ENCODE measurements around the gene MAG. TPM values are rescaled to one million over a fixed set of nuclear protein-coding genes. Genes with fewer than 3 reads are reported as not detected.

Gene MAG
- total and polyA plus RNA-seq, 10 of the 15 experiments (the other 5 are each of a cell fraction or from before 2014, with no cell fraction given) = 0.03 to 0.82 (median 0.17) TPM; not detected in 2

- DNase-seq (ENCODE audit: low read depth, low spot score) = no peak
- peaks cover 24 to 36% of the 10 kb centered on the region in 2 experiments for H3K36me3 ChIP-seq (ENCODE audit: control insufficient read depth in 2 of 2, insufficient read depth in 2 of 2, low read length in 1 of 2)
- no peak overlapping the region for H2AFZ ChIP-seq (ENCODE audit: control insufficient read depth, low read depth, low read length)
- CTCF ChIA-PET = no interaction called here
- SMC1A ChIA-PET (ENCODE audit: uncharacterized antibody, unreplicated experiment) = interaction anchor here (1.0 to 1.1 kb wide), 2 partner anchors 8 to 122 kb away, joined by 3 to 4 read pairs; no protein-coding TSS in a partner anchor
- RAD21 ChIA-PET (ENCODE audit: unreplicated experiment) = no interaction called here
- H3K27ac ChIP-seq (ENCODE audit: control insufficient read depth, insufficient read depth) = no peak overlapping the region
- H3K4me1 ChIP-seq (ENCODE audit: control insufficient read depth, insufficient read depth, low read length) = peaks cover 30% of the 10 kb centered on the region
- no peaks in the 10 kb centered on the region for H3K27me3 ChIP-seq (replicated peaks in 1 of 2; ENCODE audit: control insufficient read depth in 2 of 2, insufficient read depth in 2 of 2, low read length in 1 of 2)
- ATAC-seq = no peak
- H3K9ac ChIP-seq (ENCODE audit: control insufficient read depth, insufficient read depth, low read length) = no peak overlapping the region
- WGBS (ENCODE audit: insufficient coverage, insufficient replicate concordance, low lambda C conversion rate, missing lambda C conversion rate) = 78% methylated on average over 14 of the region's 14 CpGs
- H3K9me3 ChIP-seq (replicated peaks; ENCODE audit: control insufficient read depth, insufficient read depth, low read length) = no peaks in the 10 kb centered on the region
- POLR2A ChIA-PET = interaction anchor here (1.1 to 1.7 kb wide), 2 partner anchors 8 to 122 kb away, joined by 3 to 6 read pairs; no protein-coding TSS in a partner anchor
- no TSS peak for BruUV-seq (replicated peaks)
- peaks cover 6% of the 10 kb centered on the region for H3K79me2 ChIP-seq (ENCODE audit: control insufficient read depth, insufficient read depth, low read length)
- in situ Hi-C loops (cut with MboI) = no loop called here
- H3K4me2 ChIP-seq (ENCODE audit: control insufficient read depth, insufficient read depth) = no peak overlapping the region
- FAIRE-seq = no peak
- intact Hi-C loops (cut with micrococcal nuclease; ENCODE audit: unreplicated experiment) = no loop called here
- no peak overlapping the region for H3K4me3 ChIP-seq
- H4K20me1 ChIP-seq (ENCODE audit: control insufficient read depth, insufficient read depth) = no peaks in the 10 kb centered on the region
- TF ChIP-seq STAT1 (conservative IDR thresholded peaks at IDR 0.05) (no peak), CREM (IDR thresholded peaks at IDR 0.05; ENCODE audit: low read depth) (no peak), GATAD2B (conservative IDR thresholded peaks at IDR 0.05; ENCODE audit: low read depth) (no peak), IKZF1 (conservative IDR thresholded peaks at IDR 0.05) (no peak), SUZ12 (IDR thresholded peaks at IDR 0.05; ENCODE audit: unreplicated experiment) (no peak), NR2F1 (conservative IDR thresholded peaks at IDR 0.05) (no peak), LARP7 (IDR thresholded peaks at IDR 0.05) (no peak), SRF (IDR thresholded peaks at IDR 0.05; ENCODE audit: low read depth in 2 of 2, low read length in 2 of 2) (no peak), TCF3 (IDR thresholded peaks at IDR 0.05; ENCODE audit: borderline replicate concordance, insufficient read depth, low read depth, low read length) (0 out of 2 replicates have a peak, but pooled peaks have one; percentile 19), EP300 (IDR thresholded peaks at IDR 0.05; ENCODE audit: borderline replicate concordance in 1 of 2, control insufficient read depth in 1 of 2, low read depth in 2 of 2, low read length in 2 of 2) (no peak), TARDBP (IDR thresholded peaks at IDR 0.05; ENCODE audit: borderline replicate concordance) (no peak)
- TF ChIP-seq, protein P1, sequence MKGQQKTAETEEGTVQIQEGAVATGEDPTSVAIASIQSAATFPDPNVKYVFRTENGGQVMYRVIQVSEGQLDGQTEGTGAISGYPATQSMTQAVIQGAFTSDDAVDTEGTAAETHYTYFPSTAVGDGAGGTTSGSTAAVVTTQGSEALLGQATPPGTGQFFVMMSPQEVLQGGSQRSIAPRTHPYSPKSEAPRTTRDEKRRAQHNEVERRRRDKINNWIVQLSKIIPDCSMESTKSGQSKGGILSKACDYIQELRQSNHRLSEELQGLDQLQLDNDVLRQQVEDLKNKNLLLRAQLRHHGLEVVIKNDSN (IDR thresholded peaks at IDR 0.05; ENCODE audit: borderline replicate concordance, extremely low read length, insufficient read depth, low read depth, low read length) = no peak
- TF ChIP-seq, protein P2, sequence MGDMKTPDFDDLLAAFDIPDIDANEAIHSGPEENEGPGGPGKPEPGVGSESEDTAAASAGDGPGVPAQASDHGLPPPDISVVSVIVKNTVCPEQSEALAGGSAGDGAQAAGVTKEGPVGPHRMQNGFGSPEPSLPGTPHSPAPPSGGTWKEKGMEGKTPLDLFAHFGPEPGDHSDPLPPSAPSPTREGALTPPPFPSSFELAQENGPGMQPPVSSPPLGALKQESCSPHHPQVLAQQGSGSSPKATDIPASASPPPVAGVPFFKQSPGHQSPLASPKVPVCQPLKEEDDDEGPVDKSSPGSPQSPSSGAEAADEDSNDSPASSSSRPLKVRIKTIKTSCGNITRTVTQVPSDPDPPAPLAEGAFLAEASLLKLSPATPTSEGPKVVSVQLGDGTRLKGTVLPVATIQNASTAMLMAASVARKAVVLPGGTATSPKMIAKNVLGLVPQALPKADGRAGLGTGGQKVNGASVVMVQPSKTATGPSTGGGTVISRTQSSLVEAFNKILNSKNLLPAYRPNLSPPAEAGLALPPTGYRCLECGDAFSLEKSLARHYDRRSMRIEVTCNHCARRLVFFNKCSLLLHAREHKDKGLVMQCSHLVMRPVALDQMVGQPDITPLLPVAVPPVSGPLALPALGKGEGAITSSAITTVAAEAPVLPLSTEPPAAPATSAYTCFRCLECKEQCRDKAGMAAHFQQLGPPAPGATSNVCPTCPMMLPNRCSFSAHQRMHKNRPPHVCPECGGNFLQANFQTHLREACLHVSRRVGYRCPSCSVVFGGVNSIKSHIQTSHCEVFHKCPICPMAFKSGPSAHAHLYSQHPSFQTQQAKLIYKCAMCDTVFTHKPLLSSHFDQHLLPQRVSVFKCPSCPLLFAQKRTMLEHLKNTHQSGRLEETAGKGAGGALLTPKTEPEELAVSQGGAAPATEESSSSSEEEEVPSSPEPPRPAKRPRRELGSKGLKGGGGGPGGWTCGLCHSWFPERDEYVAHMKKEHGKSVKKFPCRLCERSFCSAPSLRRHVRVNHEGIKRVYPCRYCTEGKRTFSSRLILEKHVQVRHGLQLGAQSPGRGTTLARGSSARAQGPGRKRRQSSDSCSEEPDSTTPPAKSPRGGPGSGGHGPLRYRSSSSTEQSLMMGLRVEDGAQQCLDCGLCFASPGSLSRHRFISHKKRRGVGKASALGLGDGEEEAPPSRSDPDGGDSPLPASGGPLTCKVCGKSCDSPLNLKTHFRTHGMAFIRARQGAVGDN (IDR thresholded peaks at IDR 0.05) = no peak
- TF ChIP-seq, protein P3, sequence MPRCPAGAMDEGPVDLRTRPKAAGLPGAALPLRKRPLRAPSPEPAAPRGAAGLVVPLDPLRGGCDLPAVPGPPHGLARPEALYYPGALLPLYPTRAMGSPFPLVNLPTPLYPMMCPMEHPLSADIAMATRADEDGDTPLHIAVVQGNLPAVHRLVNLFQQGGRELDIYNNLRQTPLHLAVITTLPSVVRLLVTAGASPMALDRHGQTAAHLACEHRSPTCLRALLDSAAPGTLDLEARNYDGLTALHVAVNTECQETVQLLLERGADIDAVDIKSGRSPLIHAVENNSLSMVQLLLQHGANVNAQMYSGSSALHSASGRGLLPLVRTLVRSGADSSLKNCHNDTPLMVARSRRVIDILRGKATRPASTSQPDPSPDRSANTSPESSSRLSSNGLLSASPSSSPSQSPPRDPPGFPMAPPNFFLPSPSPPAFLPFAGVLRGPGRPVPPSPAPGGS (IDR thresholded peaks at IDR 0.05; ENCODE audit: borderline replicate concordance, insufficient read depth, low read depth, low read length, poor library complexity, severe bottlenecking) = no peak
- TF ChIP-seq, protein P4, sequence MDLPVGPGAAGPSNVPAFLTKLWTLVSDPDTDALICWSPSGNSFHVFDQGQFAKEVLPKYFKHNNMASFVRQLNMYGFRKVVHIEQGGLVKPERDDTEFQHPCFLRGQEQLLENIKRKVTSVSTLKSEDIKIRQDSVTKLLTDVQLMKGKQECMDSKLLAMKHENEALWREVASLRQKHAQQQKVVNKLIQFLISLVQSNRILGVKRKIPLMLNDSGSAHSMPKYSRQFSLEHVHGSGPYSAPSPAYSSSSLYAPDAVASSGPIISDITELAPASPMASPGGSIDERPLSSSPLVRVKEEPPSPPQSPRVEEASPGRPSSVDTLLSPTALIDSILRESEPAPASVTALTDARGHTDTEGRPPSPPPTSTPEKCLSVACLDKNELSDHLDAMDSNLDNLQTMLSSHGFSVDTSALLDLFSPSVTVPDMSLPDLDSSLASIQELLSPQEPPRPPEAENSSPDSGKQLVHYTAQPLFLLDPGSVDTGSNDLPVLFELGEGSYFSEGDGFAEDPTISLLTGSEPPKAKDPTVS (IDR thresholded peaks at IDR 0.05; ENCODE audit: low read depth, low read length) = no peak
Observed at GRCh38 chr19:35341565-35342225, 49.7 kb downstream of the MAG start.

Measured in GM12878 (cell line).